K562 (cell line): ENCODE results near the gene FRMPD2. TPM values are rescaled to one million over a fixed set of nuclear protein-coding genes. Genes with fewer than 3 reads are reported as not detected.

Source experiments
- ATAC-seq: fragments of 200-7000 bp; cut with Tn5 transposase; 3 replicates; pipeline ENCODE4 v1.9.1; 2020; ENCODE audit warnings: moderate library complexity
- BruUV-seq: library from RNA; stranded (reverse); fragments of 400-500 nt; replicated peaks from 2 replicates; lab custom pipeline; 2021; lab: Mats Ljungman, UMichigan
- CTCF ChIA-PET: fragments of 300-600 bp; formaldehyde crosslinking; extraction: SDS; loops from one replicate; lab custom pipeline; 2021; ENCODE audit warnings: low intra/inter-chr PET ratio; lab: Yijun Ruan, JAX
- POLR2A ChIA-PET: fragments of 300-600, 350-650 bp; sonication (Branson Sonifier 250); formaldehyde crosslinking; extraction: SDS; loops from one replicate; lab custom pipeline; 2021; ENCODE audit warnings: antibody characterized with exemption, inconsistent platforms; lab: Yijun Ruan, JAX
- DNase-seq, 4 experiments: peaks; one replicate each; pipeline versions ENCODE4 v3.0.0 to v3.0.0-alpha.2; 2011 to 2018; ENCODE audit warnings: low spot score in 3 of 4, mixed read lengths in 3 of 4; ENCODE audit errors: extremely low read depth in 1 of 4
- FAIRE-seq: peaks from 2 replicates; lab custom pipeline; 2011; peaks lifted over from hg19 to GRCh38; lab: Jason Lieb, UNC
- H2AFZ ChIP-seq: 2 replicates; pipeline ENCODE4 v1.6.0; 2011; ENCODE audit warnings: low read depth, low read length, control low read depth, inconsistent platforms
- H3K27ac ChIP-seq: fragments of 200-600 bp; 3 replicates; pipeline ENCODE4 v1.8.0; 2011; ENCODE audit warnings: low read depth, mild to moderate bottlenecking, control low read depth, inconsistent platforms, low read length, moderate library complexity, mixed read lengths; ENCODE audit errors: extremely low read depth
- H3K27me3 ChIP-seq, 2 experiments: fragments of 300-600 bp in 1 of 2; 2 replicates in 1 of 2; 3 replicates in 1 of 2; pipeline versions ENCODE4 v1.6.0 to v1.8.0; 2011; ENCODE audit warnings: inconsistent platforms in 2 of 2, low read length in 2 of 2, mild to moderate bottlenecking in 1 of 2, mixed read lengths in 1 of 2, moderate library complexity in 1 of 2; ENCODE audit not compliant: control insufficient read depth in 2 of 2, insufficient read depth in 2 of 2
- H3K36me3 ChIP-seq: fragments of 300-600 bp; 3 replicates; pipeline ENCODE4 v1.8.0; 2011; ENCODE audit warnings: mild to moderate bottlenecking, low read length, inconsistent platforms; ENCODE audit not compliant: control insufficient read depth, insufficient read depth
- H3K4me1 ChIP-seq, 2 experiments: fragments of 200-600 bp in 1 of 2; replicated peaks in 1 of 2; 2 replicates in 1 of 2; 3 replicates in 1 of 2; pipeline versions ENCODE4 v1.5.1 to v1.8.0; 2011; ENCODE audit warnings: inconsistent platforms in 2 of 2, low read length in 2 of 2, mild to moderate bottlenecking in 1 of 2, mixed read lengths in 1 of 2, moderate library complexity in 1 of 2; ENCODE audit not compliant: control insufficient read depth in 2 of 2, insufficient read depth in 2 of 2
- H3K4me2 ChIP-seq: 2 replicates; pipeline ENCODE4 v1.6.1; 2011; ENCODE audit warnings: low read length, control low read depth, inconsistent platforms, mixed read lengths; ENCODE audit not compliant: insufficient read depth
- H3K4me3 ChIP-seq: fragments of 200-600 bp; sonication (generic), shearing (Covaris generic); 2 replicates; pipeline ENCODE4 v1.5.1; 2016; ENCODE audit warnings: control low read depth, inconsistent platforms
- H3K79me2 ChIP-seq: fragments of 200-600 bp; 3 replicates; pipeline ENCODE4 v1.8.0; 2011; ENCODE audit warnings: low read length, inconsistent platforms; ENCODE audit not compliant: control insufficient read depth, insufficient read depth
- H3K9ac ChIP-seq, 2 experiments: 2 replicates each; pipeline versions ENCODE4 v1.6.0 to v1.6.1; 2011; ENCODE audit warnings: low read depth in 2 of 2, low read length in 2 of 2, control low read depth in 1 of 2, inconsistent platforms in 1 of 2, mild to moderate bottlenecking in 1 of 2, mixed read lengths in 1 of 2; ENCODE audit not compliant: insufficient read depth in 1 of 2
- H3K9me1 ChIP-seq: one replicate; pipeline ENCODE4 v1.6.0; 2011; ENCODE audit warnings: inconsistent platforms, mild to moderate bottlenecking, low read length, moderate library complexity; ENCODE audit not compliant: control insufficient read depth, insufficient read depth
- H3K9me3 ChIP-seq: replicated peaks from 2 replicates; pipeline ENCODE4 v1.5.1; 2011; ENCODE audit warnings: low read depth, low read length, inconsistent platforms; ENCODE audit not compliant: control insufficient read depth, insufficient read depth
- H4K20me1 ChIP-seq: replicated peaks from 2 replicates; pipeline ENCODE4 v1.6.1; 2011; ENCODE audit warnings: low read length, inconsistent platforms, mixed read lengths; ENCODE audit not compliant: control insufficient read depth, insufficient read depth
- CBX2 ChIP-seq: fragments of 200-600 bp; sonication (generic); IDR thresholded peaks from one replicate; pipeline ENCODE4 v1.6.1; 2012; ENCODE audit warnings: mild to moderate bottlenecking, low read length, inconsistent platforms; ENCODE audit not compliant: insufficient read depth, poor library complexity, severe bottlenecking
- ELF4 ChIP-seq: fragments of 450-650 bp; formaldehyde crosslinking; IDR thresholded peaks from 2 replicates; pipeline ENCODE4 v1.4.0; 2022; ENCODE audit warnings: missing genetic modification characterization
- HNRNPUL1 ChIP-seq: fragments of 200-400 bp; formaldehyde crosslinking; IDR thresholded peaks from 2 replicates; pipeline ENCODE4 v1.6.1; 2017; ENCODE audit warnings: low read length
- POLR2AphosphoS5 ChIP-seq: IDR thresholded peaks from 2 replicates; pipeline ENCODE4 v1.6.1; 2011; ENCODE audit warnings: mild to moderate bottlenecking, low read depth, low read length, moderate library complexity; ENCODE audit not compliant: control insufficient read depth, insufficient read depth
- PPARD ChIP-seq: fragments of 250-450 bp; sonication (Bioruptor Pico); IDR thresholded peaks from 2 replicates; pipeline ENCODE4 v1.8.0; 2022; ENCODE audit warnings: inconsistent platforms, mild to moderate bottlenecking, moderate library complexity
- RBM25 ChIP-seq: fragments of 200-400 bp; formaldehyde crosslinking; IDR thresholded peaks from 2 replicates; pipeline ENCODE4 v1.6.1; 2018; ENCODE audit warnings: low read length, low read depth, moderate library complexity; ENCODE audit not compliant: severe bottlenecking
- WGBS: fragments of 100-300 bp; shearing (Covaris generic); methylation state at CpG from one replicate; pipeline ENCODE4 v1.1.6; 2016; ENCODE audit warnings: low coverage, mixed read lengths; ENCODE audit not compliant: insufficient coverage; ENCODE audit errors: missing lambda C conversion rate; 5-methylcytosine and 5-hydroxymethylcytosine counted together
- in situ Hi-C: fragments of 300-500 bp; cut with MboI; formaldehyde crosslinking; loops from 4 replicates; pipeline ENCODE4 v1.15.0; 2018; ENCODE audit warnings: inconsistent platforms, mixed read lengths
- intact Hi-C: fragments of 100-400 bp; cut with micrococcal nuclease; formaldehyde crosslinking; loops from 2 replicates; pipeline ENCODE4 v1.14.2; 2022
- polyA plus RNA-seq, 8 experiments: library from polyadenylated mRNA; depleted of rRNA in 4 of 8; stranded (reverse) in 5 of 8; unstranded in 3 of 8; fragments of >200 nt; fragmentation: Nextera tagmentation in 2 of 8; fragmentation: Illumina TruSeq in 1 of 8; extraction: Ambion mirVana in 2 of 8; extraction: Trizol in 1 of 8; gene quantifications; 2 replicates each; pipeline versions ENCODE4 v1.2.1 to v1.2.3, GENCODE V29; 2011 to 2014; ENCODE audit warnings: inconsistent platforms in 1 of 8, missing spikeins in 1 of 8
- total RNA-seq, 7 experiments: library from RNA; depleted of rRNA in 6 of 7; stranded (reverse); fragments of >200 nt in 6 of 7; fragmentation: Illumina TruSeq in 2 of 7; extraction: Trizol in 2 of 7; gene quantifications; 2 replicates each; pipeline versions ENCODE4 v1.2.1 to v1.2.3, GENCODE V29; 2011 to 2021; ENCODE audit warnings: low replicate concordance in 1 of 7
- TF ChIP-seq, protein P1 (sequence below): fragments of 450-650 bp; IDR thresholded peaks from 2 replicates; pipeline ENCODE4 v1.6.1; 2017; ENCODE audit warnings: mild to moderate bottlenecking, moderate library complexity

The FRMPD2 gene
- total and polyA plus RNA-seq, 9 of the 15 experiments (the other 6 are each of a cell fraction or from before 2014, with no cell fraction given) = 0.12 to 0.95 (median 0.33) TPM

DNA sequence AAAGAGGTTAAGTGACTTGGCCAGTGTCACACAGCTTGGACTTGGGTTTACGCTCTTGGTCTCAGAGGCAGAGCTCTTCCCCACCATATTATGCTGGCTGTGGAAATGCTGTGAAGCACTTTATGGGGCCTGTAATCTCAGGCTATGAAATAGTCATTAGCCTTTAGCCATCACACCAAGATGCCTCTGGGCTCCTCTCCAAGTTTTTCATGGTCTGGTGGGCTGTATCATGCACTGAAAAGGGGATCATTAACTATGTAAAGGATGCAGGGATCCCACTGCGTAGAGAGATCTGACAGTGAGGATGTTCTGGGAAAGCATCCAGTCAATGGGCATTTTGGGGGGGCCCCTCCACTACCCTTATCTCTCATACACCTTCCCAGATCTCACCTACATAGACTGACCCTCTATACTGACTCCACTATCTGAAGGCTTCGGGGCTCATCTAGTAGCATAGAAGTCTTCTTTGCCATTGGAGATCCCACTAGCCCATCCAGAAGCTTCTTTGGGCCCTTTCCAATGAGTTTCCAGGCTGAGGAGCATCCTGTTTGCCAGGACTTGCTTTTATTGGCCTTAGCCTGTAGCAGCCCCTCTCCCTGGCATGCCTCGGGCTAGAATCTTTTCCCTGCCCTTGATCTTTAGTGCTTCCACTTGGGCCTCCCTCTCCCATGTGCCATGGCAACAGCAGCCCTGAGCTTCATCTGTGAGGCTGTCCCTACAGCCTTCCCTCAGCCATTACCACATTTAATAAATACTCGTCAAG, 19.6 kb downstream of the FRMPD2 start (continued):
- TF ChIP-seq, protein P1, sequence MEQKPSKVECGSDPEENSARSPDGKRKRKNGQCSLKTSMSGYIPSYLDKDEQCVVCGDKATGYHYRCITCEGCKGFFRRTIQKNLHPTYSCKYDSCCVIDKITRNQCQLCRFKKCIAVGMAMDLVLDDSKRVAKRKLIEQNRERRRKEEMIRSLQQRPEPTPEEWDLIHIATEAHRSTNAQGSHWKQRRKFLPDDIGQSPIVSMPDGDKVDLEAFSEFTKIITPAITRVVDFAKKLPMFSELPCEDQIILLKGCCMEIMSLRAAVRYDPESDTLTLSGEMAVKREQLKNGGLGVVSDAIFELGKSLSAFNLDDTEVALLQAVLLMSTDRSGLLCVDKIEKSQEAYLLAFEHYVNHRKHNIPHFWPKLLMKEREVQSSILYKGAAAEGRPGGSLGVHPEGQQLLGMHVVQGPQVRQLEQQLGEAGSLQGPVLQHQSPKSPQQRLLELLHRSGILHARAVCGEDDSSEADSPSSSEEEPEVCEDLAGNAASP = no peak
- TF ChIP-seq CBX2 (no peak), HNRNPUL1 (no peak), PPARD (CRISPR knock-in tag) (no peak), POLR2AphosphoS5 (no peak), ELF4 (CRISPR knock-in tag) (no peak)

DNA sequence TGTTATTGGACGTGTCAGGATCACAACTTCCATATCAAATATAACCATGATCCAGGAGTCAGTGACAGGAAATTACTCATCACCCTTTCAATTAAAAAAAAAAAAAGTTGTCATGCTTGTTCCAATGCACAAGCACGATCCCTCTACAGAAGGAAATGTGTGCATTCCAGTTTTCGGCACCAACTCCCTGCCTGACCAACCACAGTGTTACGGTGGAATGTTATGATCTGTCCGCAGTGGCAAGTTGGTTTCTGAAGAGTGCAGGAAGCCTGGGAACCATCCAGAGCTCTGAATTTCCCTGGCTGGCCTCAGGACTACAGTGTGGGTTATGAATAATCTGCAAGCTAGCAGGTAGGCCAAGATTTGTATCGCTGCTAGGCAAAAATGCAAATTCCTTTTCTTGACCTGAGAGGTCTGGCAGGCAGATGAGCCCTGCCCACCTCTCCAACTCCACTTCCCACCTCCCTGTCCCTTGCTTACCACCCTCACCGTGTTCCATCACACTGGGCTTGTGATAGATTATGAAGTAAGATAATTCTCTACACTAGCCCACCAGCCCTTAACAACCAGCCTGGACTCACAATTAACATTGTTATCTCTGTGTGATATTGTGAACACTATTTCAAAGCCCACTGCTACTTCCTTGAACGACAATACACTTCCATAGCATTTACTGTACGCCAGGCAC, 20.4 kb downstream of the FRMPD2 start:
- Histone ChIP-seq H2AFZ (no peak overlapping the region), H3K4me2 (no peak overlapping the region), H3K9ac (no peak overlapping the region), H3K27ac (no peak overlapping the region), H3K9me3 (no peaks in the 10 kb centered on the region), H3K4me1 (0 out of 5 replicates have a peak, but pooled peaks cover 0 to 3% of the 10 kb centered on the region in 2 experiments), H3K27me3 (peaks cover 17 to 48% of the 10 kb centered on the region in 2 experiments), H3K4me3 (no peak overlapping the region), H3K79me2 (no peaks in the 10 kb centered on the region), H3K36me3 (no peaks in the 10 kb centered on the region), H4K20me1 (no peaks in the 10 kb centered on the region), H3K9me1 (no peaks in the 10 kb centered on the region)
- CTCF ChIA-PET = no interaction called here
- POLR2A ChIA-PET = interaction anchor here (0.8 kb wide), 1 partner anchor 299 kb away, joined by 3 read pairs; no protein-coding TSS in a partner anchor
- DNase-seq = no peak
- BruUV-seq = no TSS peak
- in situ Hi-C loops = no loop called here
- 5% methylated on average over 9 of the region's 9 CpGs for WGBS
- TF ChIP-seq RBM25 = no peak
- intact Hi-C loops = no loop called here
- no peak for FAIRE-seq
- no peak for ATAC-seq
